Mesothelial cell of epicardium (in vitro differentiated cells): Measurements from ENCODE around the gene MTF1. TPM values are rescaled to one million over a fixed set of nuclear protein-coding genes. Genes with fewer than 3 reads are reported as not detected.

Experiments used
- DNase-seq, 2 experiments: peaks; one replicate each; pipeline ENCODE4 v3.0.0; 2021; ENCODE audit warnings: low spot score in 2 of 2; ENCODE audit not compliant: unreplicated experiment in 2 of 2
- H3K27ac Mint-ChIP-seq: 2 replicates; pipeline ENCODE4 v1.8.0; 2021; ENCODE audit warnings: mixed read lengths
- H3K27me3 Mint-ChIP-seq: 2 replicates; pipeline ENCODE4 v1.8.0; 2021; ENCODE audit warnings: low read depth, mixed read lengths
- H3K36me3 Mint-ChIP-seq: 2 replicates; pipeline ENCODE4 v1.8.0; 2021; ENCODE audit warnings: mixed read lengths
- H3K4me1 Mint-ChIP-seq: 2 replicates; pipeline ENCODE4 v1.8.0; 2021; ENCODE audit warnings: mixed read lengths
- H3K4me3 Mint-ChIP-seq: 2 replicates; pipeline ENCODE4 v1.8.0; 2021; ENCODE audit warnings: mild to moderate bottlenecking, moderate library complexity, mixed read lengths
- H3K9me3 Mint-ChIP-seq: 2 replicates; pipeline ENCODE4 v1.8.0; 2021; ENCODE audit warnings: mixed read lengths
- total RNA-seq: library from RNA; stranded (reverse); gene quantifications from 3 replicates; pipeline ENCODE4 v1.2.1, GENCODE V29; 2021
- TF ChIP-seq, protein P1 (sequence below): fragments of 200-600 bp; sonication (generic); IDR thresholded peaks from one replicate; pipeline ENCODE4 v1.5.0; 2021; ENCODE audit warnings: antibody characterized with exemption; ENCODE audit not compliant: unreplicated experiment

MTF1 gene
- total RNA-seq, 1 donor from 2014 or later = 14.3 TPM

DNA sequence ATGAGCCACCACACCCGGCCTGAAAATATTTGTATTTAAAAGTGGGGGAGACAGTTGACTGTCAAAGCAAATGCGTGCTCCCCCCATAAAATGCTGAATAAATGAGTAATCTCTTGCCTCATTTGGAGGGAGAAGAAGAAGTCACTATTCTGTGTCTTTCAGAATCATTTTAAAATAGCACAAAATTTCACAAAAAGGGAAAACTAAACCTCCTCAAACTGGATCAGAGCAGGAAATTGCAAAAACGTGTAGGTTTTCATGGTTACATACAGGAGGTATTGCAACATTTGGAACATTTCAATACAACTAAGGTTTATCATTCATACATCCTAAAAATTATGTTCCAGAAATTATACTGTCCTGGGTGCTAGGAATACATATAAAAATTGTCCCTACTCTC, 13.6 kb downstream of the MTF1 start:
- H3K4me3 Mint-ChIP-seq = no peak overlapping the region
- H3K27me3 Mint-ChIP-seq = no peaks in the 10 kb centered on the region
- no peak overlapping the region for H3K27ac Mint-ChIP-seq
- no peak for DNase-seq
- peaks cover 4% of the 10 kb centered on the region for H3K36me3 Mint-ChIP-seq
- H3K4me1 Mint-ChIP-seq = no peaks in the 10 kb centered on the region
- H3K9me3 Mint-ChIP-seq = no peaks in the 10 kb centered on the region
- TF ChIP-seq, protein P1, sequence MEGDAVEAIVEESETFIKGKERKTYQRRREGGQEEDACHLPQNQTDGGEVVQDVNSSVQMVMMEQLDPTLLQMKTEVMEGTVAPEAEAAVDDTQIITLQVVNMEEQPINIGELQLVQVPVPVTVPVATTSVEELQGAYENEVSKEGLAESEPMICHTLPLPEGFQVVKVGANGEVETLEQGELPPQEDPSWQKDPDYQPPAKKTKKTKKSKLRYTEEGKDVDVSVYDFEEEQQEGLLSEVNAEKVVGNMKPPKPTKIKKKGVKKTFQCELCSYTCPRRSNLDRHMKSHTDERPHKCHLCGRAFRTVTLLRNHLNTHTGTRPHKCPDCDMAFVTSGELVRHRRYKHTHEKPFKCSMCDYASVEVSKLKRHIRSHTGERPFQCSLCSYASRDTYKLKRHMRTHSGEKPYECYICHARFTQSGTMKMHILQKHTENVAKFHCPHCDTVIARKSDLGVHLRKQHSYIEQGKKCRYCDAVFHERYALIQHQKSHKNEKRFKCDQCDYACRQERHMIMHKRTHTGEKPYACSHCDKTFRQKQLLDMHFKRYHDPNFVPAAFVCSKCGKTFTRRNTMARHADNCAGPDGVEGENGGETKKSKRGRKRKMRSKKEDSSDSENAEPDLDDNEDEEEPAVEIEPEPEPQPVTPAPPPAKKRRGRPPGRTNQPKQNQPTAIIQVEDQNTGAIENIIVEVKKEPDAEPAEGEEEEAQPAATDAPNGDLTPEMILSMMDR = no peak

DNA sequence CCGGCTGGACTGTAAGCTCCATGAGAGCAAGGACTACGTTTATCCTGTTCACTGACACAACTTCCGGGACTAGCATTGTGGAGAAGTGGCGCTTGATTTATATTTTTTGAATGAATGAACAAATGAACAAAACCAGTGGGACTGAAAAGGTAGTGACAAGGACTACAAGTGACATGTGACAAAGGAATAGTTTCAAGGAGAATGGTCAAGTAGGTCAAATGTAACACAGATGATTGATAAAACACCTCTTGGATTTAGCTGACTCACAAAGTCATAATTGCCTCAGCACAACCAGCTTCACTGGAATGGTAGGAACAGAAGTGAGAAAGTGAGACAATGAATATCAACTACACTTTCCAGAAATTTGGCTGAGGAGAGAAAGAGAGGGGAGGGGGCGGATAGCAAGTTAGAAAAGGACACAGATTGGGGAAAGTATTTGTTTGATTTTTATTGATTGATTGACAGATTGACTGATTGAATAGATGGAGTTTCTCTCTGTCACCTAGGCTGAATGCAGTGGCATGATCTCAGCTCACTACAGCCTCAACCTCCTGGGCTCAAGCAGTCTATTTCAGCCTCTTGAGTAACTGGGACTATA, 14.2 kb downstream of the MTF1 start:
- H3K9me3 Mint-ChIP-seq = no peaks in the 10 kb centered on the region
- H3K4me1 Mint-ChIP-seq = no peaks in the 10 kb centered on the region
- H3K27ac Mint-ChIP-seq = no peak overlapping the region
- peaks cover 4% of the 10 kb centered on the region for H3K36me3 Mint-ChIP-seq
- H3K4me3 Mint-ChIP-seq = no peak overlapping the region
- H3K27me3 Mint-ChIP-seq = no peaks in the 10 kb centered on the region
- DNase-seq = no peak
- TF ChIP-seq, protein P1 = no peak

DNA sequence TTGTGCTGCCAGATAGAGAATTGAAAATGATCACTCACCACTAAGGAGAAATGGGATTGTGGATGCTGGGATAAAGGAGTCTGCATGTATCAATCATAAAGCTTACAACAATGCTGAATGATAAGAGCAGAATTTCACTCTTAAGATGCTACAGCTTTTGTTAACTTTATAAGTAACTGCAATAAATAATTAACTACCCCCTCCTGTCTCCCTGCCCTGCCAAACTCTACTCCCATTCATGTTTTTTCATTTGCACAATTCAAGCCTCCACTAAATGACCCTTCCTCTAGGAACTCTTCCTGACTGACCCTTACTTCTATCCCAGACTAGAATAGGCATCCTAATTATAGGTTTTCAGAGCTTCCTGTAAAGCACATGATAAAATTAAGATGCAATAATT, 14.9 kb downstream of the MTF1 start:
- Mint-ChIP-seq H3K9me3 (no peaks in the 10 kb centered on the region), H3K27ac (no peak overlapping the region), H3K4me3 (no peak overlapping the region), H3K4me1 (no peaks in the 10 kb centered on the region), H3K27me3 (no peaks in the 10 kb centered on the region), H3K36me3 (peaks cover 8% of the 10 kb centered on the region)
- no peak for DNase-seq
- TF ChIP-seq, protein P1 = no peak

DNA sequence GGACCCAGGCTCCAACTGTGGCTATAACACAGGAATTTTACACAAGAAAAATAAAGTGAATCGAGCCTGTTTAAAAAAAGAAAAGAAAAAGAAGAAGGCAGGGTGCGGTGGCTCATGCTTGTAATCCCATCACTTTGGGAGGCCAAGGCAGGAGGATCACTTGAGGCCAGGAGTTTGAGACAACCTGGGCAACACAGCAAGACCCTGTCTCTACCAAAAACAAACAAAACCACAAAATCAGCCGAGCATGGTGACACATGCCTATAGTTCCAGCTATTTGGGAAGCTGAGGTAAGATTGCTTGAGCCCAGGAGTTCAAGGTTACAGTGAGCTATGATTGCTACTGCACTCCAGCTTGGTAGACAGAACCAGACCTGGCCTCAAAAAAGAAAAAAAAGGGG, 17.7 kb downstream of the MTF1 start:
- Mint-ChIP-seq H3K27ac (no peak overlapping the region), H3K9me3 (no peaks in the 10 kb centered on the region), H3K36me3 (peaks cover 11% of the 10 kb centered on the region), H3K4me1 (no peaks in the 10 kb centered on the region), H3K27me3 (no peaks in the 10 kb centered on the region), H3K4me3 (no peak overlapping the region)
- TF ChIP-seq, protein P1 = no peak
- DNase-seq = no peak

DNA sequence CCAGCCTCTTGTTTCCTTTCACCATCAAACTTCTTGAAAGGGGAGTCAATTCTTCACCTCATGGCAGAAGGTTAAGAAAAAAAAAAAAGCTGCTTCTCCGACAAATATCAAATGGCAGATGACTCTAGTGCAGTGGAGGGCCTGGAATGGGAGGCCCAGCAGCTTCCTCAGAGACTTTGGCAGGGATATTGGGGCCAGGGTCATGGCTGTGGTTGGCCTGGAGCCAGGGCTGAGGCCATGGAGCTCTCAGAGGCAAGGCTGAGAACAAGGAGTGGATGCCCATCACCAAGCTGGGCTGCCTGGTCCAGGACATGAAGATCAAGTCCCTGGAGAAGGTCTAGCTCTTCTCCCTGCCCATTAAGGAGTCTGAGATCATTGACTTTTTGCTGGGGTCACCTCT, 18.7 kb downstream of the MTF1 start:
- no peaks in the 10 kb centered on the region for H3K27me3 Mint-ChIP-seq
- H3K4me3 Mint-ChIP-seq = no peak overlapping the region
- peaks cover 17% of the 10 kb centered on the region for H3K36me3 Mint-ChIP-seq
- H3K27ac Mint-ChIP-seq = no peak overlapping the region
- H3K4me1 Mint-ChIP-seq = no peaks in the 10 kb centered on the region
- TF ChIP-seq, protein P1 = no peak
- DNase-seq = no peak
- H3K9me3 Mint-ChIP-seq = no peaks in the 10 kb centered on the region

DNA sequence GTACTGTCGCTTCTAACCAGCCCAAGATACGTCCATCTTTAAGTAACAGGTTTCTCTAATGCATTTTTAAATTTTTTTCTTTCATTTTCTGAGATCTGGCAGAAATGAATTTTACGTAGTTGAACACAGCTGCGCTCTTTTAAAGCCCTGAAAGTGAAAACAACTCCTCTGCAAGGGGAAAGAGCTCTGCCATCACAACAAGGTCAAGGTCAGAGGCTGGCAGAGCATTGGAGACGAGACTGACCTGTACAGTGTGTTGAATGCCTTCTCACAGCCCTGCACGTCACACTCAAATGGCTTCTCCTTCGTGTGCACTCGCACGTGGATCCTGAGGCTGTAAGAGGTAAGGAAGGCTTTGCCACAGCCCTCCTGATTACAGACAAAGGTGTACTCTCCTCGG, 19.7 kb downstream of the MTF1 start:
- no peaks in the 10 kb centered on the region for H3K4me1 Mint-ChIP-seq
- TF ChIP-seq, protein P1 = no peak
- peaks cover 24% of the 10 kb centered on the region for H3K36me3 Mint-ChIP-seq
- no peak overlapping the region for H3K4me3 Mint-ChIP-seq
- H3K27ac Mint-ChIP-seq = no peak overlapping the region
- no peak for DNase-seq
- no peaks in the 10 kb centered on the region for H3K27me3 Mint-ChIP-seq
- no peaks in the 10 kb centered on the region for H3K9me3 Mint-ChIP-seq
